HG02571 (cell line): ENCODE measurements around the gene ARHGAP10.
"Not testable (repeated sequence)": the region's sequence is repeated elsewhere in the genome, so short reads cannot be mapped to it uniquely, and the experiment has no call there.

Experiments
- ATAC-seq: cut with Tn5 transposase; IDR thresholded peaks from one replicate; pipeline ENCODE4 v1.9.1; 2021; ENCODE audit warnings: mild to moderate bottlenecking, moderate library complexity; ENCODE audit not compliant: unreplicated experiment

The ARHGAP10 gene

GRCh38 chr4:147791865-147792264, 60.0 kb downstream of the ARHGAP10 start:
- no peak for ATAC-seq

- no peak for ATAC-seq
Measured at GRCh38 chr4:147793569-147794313, 61.9 kb downstream of the ARHGAP10 start.

GRCh38 chr4:147794314-147794680, 62.4 kb downstream of the ARHGAP10 start:
- no peak for ATAC-seq

GRCh38 chr4:147794787-147795413, 63.0 kb downstream of the ARHGAP10 start:
- ATAC-seq, result peak; percentile 46

- ATAC-seq, result not testable (repeated sequence)
Measured at GRCh38 chr4:147799057-147799456, 67.2 kb downstream of the ARHGAP10 start.

GRCh38 chr4:147799986-147800555, 68.2 kb downstream of the ARHGAP10 start:
- ATAC-seq, result peak; percentile 97

- no peak for ATAC-seq
Measured at GRCh38 chr4:147801820-147802219, 69.9 kb downstream of the ARHGAP10 start.

- no peak for ATAC-seq
Measured at GRCh38 chr4:147802346-147802745, 70.5 kb downstream of the ARHGAP10 start.

GRCh38 chr4:147805946-147806345, 74.1 kb downstream of the ARHGAP10 start:
- ATAC-seq, result no peak

GRCh38 chr4:147808447-147808846, 76.6 kb downstream of the ARHGAP10 start:
- ATAC-seq, result no peak

- ATAC-seq, result no peak
Measured at GRCh38 chr4:147809211-147809610, 77.3 kb downstream of the ARHGAP10 start.

GRCh38 chr4:147811878-147812277, 80.0 kb downstream of the ARHGAP10 start:
- no peak for ATAC-seq

- ATAC-seq, result no peak
Measured at GRCh38 chr4:147813109-147813773, 81.4 kb downstream of the ARHGAP10 start.

GRCh38 chr4:147813973-147814372, 82.1 kb downstream of the ARHGAP10 start:
- no peak for ATAC-seq

- no peak for ATAC-seq
Measured at GRCh38 chr4:147814376-147814775, 82.5 kb downstream of the ARHGAP10 start.

- ATAC-seq, result no peak
Measured at GRCh38 chr4:147815741-147816140, 83.9 kb downstream of the ARHGAP10 start.

- no peak for ATAC-seq
Measured at GRCh38 chr4:147816382-147817254, 84.7 kb downstream of the ARHGAP10 start.

- no peak for ATAC-seq
Measured at GRCh38 chr4:147820975-147821374, 89.1 kb downstream of the ARHGAP10 start.

- no peak for ATAC-seq
Measured at GRCh38 chr4:147821555-147821954, 89.7 kb downstream of the ARHGAP10 start.

GRCh38 chr4:147822128-147822527, 90.2 kb downstream of the ARHGAP10 start:
- ATAC-seq, result no peak

- ATAC-seq, result no peak
Measured at GRCh38 chr4:147823130-147823529, 91.2 kb downstream of the ARHGAP10 start.
